Measurements from ENCODE around the gene CDK19. TPM values are rescaled to one million over a fixed set of nuclear protein-coding genes. Genes with fewer than 3 reads are reported as not detected.

The CDK19 gene
- total and polyA plus RNA-seq, 2 of the 13 experiments (the other 11 are each of a cell fraction or from before 2014, with no cell fraction given), result 13.4 to 27.0 TPM

DNA sequence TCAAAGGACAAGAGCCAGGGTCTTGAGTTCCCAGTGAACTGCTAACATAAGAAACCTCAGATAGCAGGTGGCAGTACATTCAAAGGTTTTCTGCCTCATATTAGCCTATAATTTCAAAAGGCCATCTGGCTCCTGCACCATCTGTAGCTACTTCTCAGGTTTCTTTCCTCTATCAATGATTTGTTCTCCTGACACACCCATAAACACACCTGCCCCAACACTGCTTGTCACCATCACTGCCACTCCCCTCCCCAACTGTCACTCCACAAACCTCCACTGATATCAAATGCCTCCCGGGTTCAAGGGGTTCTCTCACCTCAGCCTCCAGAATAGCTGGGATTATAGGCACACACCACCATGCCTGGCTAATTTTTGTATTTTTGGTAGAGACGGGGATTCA is 186.1 kb downstream of the CDK19 start (continued):
- no peak for TF ChIP-seq ZMYM3 (CRISPR knock-in tag; IDR thresholded peaks at IDR 0.05)

DNA sequence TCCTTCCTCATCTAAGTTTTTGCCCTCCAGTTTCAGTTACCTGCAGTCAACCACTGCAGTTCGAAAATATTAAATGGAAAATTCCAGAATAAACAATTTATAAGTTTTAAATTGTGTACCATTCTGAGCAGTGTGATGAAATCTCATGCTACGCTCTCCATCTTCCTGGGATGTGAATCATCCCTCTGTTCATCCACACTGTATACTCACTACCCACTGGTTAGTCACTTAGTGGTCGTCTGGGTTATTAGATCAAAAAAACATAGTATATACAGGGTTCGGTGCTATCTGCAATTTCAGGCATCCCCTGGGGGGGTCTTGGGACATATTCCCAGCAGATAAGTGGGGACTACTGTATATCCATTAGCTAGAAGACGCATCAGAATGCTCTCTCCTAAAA is 186.9 kb downstream of the CDK19 start:
- Histone ChIP-seq H4K20me1 (ENCODE audit: insufficient read depth, low read length) (no peaks in the 10 kb centered on the region), H3K27ac (ENCODE audit: extremely low read length, insufficient read depth, low read length) (no peak overlapping the region), H3K4me1 (ENCODE audit: insufficient read depth, low read length) (peaks cover 14% of the 10 kb centered on the region), H3K27me3 (ENCODE audit: control insufficient read depth in 1 of 2, insufficient read depth in 2 of 2, low read length in 2 of 2) (no peaks in the 10 kb centered on the region), H3K4me3 (replicated peaks in 1 of 3; ENCODE audit: insufficient read depth in 1 of 3, low read depth in 2 of 3, low read length in 3 of 3) (no peak overlapping the region), H3K36me3 (replicated peaks in 1 of 2; ENCODE audit: control insufficient read depth in 1 of 2, insufficient read depth in 2 of 2, low read length in 2 of 2) (peaks cover 4 to 37% of the 10 kb centered on the region in 2 experiments; a peak in 3 of 5 replicates), H3K4me2 (ENCODE audit: low read depth, low read length) (no peak overlapping the region), H3K9me3 (ENCODE audit: low read length) (no peaks in the 10 kb centered on the region), H3K9ac (ENCODE audit: insufficient read depth, low read depth, low read length) (no peak overlapping the region), H3K79me2 (ENCODE audit: insufficient read depth, low read length) (no peaks in the 10 kb centered on the region), H2AFZ (ENCODE audit: low read length) (no peak overlapping the region)
- intact Hi-C loops (cut with micrococcal nuclease; ENCODE audit: unreplicated experiment), result no loop called here
- no peak for DNase-seq (ENCODE audit: low spot score)
- in situ Hi-C loops (cut with HindIII; ENCODE audit: extremely low pct_ligation_motif_present, low pct_unique_long_range_greater_than_20kb), result no loop called here
- WGBS (ENCODE audit: low lambda C conversion rate), result 98% methylated on average over 5 of the region's 5 CpGs
- FAIRE-seq, result no peak
- ATAC-seq, result no peak
- no TSS peak for BruUV-seq (replicated peaks)
- POLR2A ChIA-PET, result no interaction called here
- TF ChIP-seq, protein P1, sequence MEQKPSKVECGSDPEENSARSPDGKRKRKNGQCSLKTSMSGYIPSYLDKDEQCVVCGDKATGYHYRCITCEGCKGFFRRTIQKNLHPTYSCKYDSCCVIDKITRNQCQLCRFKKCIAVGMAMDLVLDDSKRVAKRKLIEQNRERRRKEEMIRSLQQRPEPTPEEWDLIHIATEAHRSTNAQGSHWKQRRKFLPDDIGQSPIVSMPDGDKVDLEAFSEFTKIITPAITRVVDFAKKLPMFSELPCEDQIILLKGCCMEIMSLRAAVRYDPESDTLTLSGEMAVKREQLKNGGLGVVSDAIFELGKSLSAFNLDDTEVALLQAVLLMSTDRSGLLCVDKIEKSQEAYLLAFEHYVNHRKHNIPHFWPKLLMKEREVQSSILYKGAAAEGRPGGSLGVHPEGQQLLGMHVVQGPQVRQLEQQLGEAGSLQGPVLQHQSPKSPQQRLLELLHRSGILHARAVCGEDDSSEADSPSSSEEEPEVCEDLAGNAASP (CRISPR knock-in tag; IDR thresholded peaks at IDR 0.05; ENCODE audit: borderline replicate concordance), result no peak
- TF ChIP-seq ZKSCAN8 (CRISPR knock-in tag; IDR thresholded peaks at IDR 0.05; ENCODE audit: borderline replicate concordance) (no peak), KLF11 (CRISPR knock-in tag; IDR thresholded peaks at IDR 0.05) (no peak), ZNF331 (CRISPR knock-in tag; IDR thresholded peaks at IDR 0.05) (no peak), HMG20A (CRISPR knock-in tag; IDR thresholded peaks at IDR 0.05; ENCODE audit: borderline replicate concordance) (no peak), ZNF674 (CRISPR knock-in tag; IDR thresholded peaks at IDR 0.05; ENCODE audit: low read depth) (no peak), RORA (CRISPR knock-in tag; IDR thresholded peaks at IDR 0.05) (no peak)
- CTCF ChIA-PET (ENCODE audit: low intra/inter-chr PET ratio, low total read pairs), result no interaction called here

Data from HepG2 (cell line).